NT2/D1 (cell line): Measurements from ENCODE around the gene PKP2.
A peak's percentile ranks its signal among the peaks of the same experiment; 100 is the strongest.

Source experiments
- DNase-seq: peaks from one replicate; pipeline ENCODE4 v3.0.0-alpha.2; 2011; ENCODE audit warnings: low read depth, low spot score
- H3K27me3 ChIP-seq: 2 replicates; pipeline ENCODE4 v1.6.0; 2011; ENCODE audit warnings: mild to moderate bottlenecking; ENCODE audit not compliant: insufficient read length, insufficient read depth
- H3K36me3 ChIP-seq: 2 replicates; pipeline ENCODE4 v1.6.1; 2011; ENCODE audit warnings: mild to moderate bottlenecking, low read length, mixed read lengths; ENCODE audit not compliant: insufficient read depth, insufficient read length
- H3K4me1 ChIP-seq: 2 replicates; pipeline ENCODE4 v1.5.1; 2011; ENCODE audit not compliant: insufficient read depth, insufficient read length
- H3K4me3 ChIP-seq: 2 replicates; pipeline ENCODE4 v1.5.1; 2011; ENCODE audit warnings: low read depth; ENCODE audit not compliant: insufficient read length
- H3K9ac ChIP-seq: 2 replicates; pipeline ENCODE4 v1.6.0; 2011; ENCODE audit warnings: low read depth; ENCODE audit not compliant: insufficient read length
- H3K9me3 ChIP-seq: 2 replicates; pipeline ENCODE4 v1.5.1; 2011; ENCODE audit warnings: mild to moderate bottlenecking, low read length; ENCODE audit not compliant: insufficient read depth
- SUZ12 ChIP-seq: IDR thresholded peaks from 2 replicates; pipeline ENCODE4 v1.6.1; 2011; ENCODE audit not compliant: insufficient read length, insufficient read depth; ENCODE audit errors: extremely low read depth
- YY1 ChIP-seq: IDR thresholded peaks from 2 replicates; pipeline ENCODE4 v1.6.1; 2011; ENCODE audit not compliant: insufficient read length, insufficient read depth
- ZNF274 ChIP-seq: IDR thresholded peaks from 2 replicates; pipeline ENCODE4 v1.6.1; 2011; ENCODE audit warnings: mild to moderate bottlenecking, low read depth, low read length

Gene PKP2

GRCh38 chr12:32920506-32921085, 24.0 kb upstream of the PKP2 start:
- TF ChIP-seq SUZ12, result no peak
- TF ChIP-seq ZNF274, result no peak
- TF ChIP-seq YY1, result no peak
- Histone ChIP-seq H3K27me3 (no peaks in the 10 kb centered on the region), H3K4me3 (no peak overlapping the region), H3K4me1 (no peaks in the 10 kb centered on the region), H3K9ac (no peak overlapping the region), H3K9me3 (no peaks in the 10 kb centered on the region), H3K36me3 (no peaks in the 10 kb centered on the region)
- DNase-seq, result no peak

- peak; percentile 80 for DNase-seq
- no peaks in the 10 kb centered on the region for H3K27me3 ChIP-seq
- no peak overlapping the region for H3K4me3 ChIP-seq
- no peaks in the 10 kb centered on the region for H3K9me3 ChIP-seq
- TF ChIP-seq YY1 (no peak), ZNF274 (no peak), SUZ12 (no peak)
- no peak overlapping the region for H3K9ac ChIP-seq
- no peaks in the 10 kb centered on the region for H3K4me1 ChIP-seq
- no peaks in the 10 kb centered on the region for H3K36me3 ChIP-seq
Measured at GRCh38 chr12:32918890-32919801, 22.6 kb upstream of the PKP2 start.

DNA sequence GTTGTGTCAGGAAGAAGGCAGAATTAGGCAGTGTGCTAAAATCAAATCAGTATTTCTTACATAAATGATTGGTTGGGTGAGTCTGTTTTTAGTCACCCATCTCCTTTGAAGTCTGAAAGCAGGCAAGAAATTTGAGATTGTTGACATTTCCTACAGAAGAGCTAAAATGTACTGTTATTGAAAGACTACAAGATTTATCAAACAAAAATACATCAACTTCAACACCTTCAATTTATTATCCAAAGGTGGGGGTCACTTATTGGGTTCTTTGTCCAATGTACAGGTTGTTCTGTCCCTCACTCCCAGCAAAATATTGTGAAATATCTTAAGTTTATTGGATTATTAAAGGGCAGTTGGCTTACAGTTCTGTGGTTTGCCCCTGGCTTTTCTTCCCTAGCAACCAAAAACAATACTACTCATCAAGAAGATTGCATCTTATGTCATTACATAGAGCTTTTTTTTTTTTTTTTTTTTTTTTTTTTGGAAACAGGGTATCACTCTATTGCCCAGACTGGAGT, 20.6 kb upstream of the PKP2 start:
- Histone ChIP-seq H3K9me3 (no peaks in the 10 kb centered on the region), H3K4me3 (no peak overlapping the region), H3K9ac (no peak overlapping the region), H3K4me1 (no peaks in the 10 kb centered on the region), H3K36me3 (no peaks in the 10 kb centered on the region), H3K27me3 (no peaks in the 10 kb centered on the region)
- no peak for DNase-seq
- TF ChIP-seq YY1, result no peak
- TF ChIP-seq SUZ12, result no peak
- no peak for TF ChIP-seq ZNF274

DNA sequence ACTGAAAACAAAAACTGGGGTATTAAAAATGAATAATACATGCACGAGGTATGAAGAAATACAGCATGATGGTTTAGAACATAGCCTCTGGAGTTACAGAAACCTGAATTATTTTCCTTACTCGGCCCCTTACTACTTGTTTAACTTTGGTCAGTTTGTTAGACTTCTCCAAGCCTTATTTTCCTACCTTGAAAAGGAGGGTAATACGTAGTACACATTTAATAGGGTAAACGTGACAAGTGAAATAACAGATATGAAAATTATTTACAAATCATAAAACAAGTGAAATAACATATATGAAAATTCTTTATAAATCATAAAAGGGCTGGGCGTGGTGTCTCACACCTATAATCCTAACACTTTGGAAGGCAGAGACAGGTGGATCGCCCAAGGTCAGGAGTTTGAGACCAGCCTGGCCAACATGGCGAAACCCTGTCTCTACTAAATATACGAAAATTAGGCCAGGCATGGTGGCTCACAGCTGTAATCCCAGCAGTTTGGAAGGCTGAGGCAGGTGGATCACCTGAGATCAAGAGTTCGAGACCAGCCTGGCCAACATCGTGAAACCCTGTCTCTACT, 11.4 kb upstream of the PKP2 start:
- H3K9ac ChIP-seq, result no peak overlapping the region
- no peak for DNase-seq
- TF ChIP-seq YY1, result no peak
- TF ChIP-seq ZNF274, result no peak
- TF ChIP-seq SUZ12, result no peak
- no peak overlapping the region for H3K4me3 ChIP-seq
- no peaks in the 10 kb centered on the region for H3K9me3 ChIP-seq
- H3K27me3 ChIP-seq, result no peaks in the 10 kb centered on the region
- H3K36me3 ChIP-seq, result no peaks in the 10 kb centered on the region
- H3K4me1 ChIP-seq, result no peaks in the 10 kb centered on the region

GRCh38 chr12:32907166-32907565, 10.6 kb upstream of the PKP2 start:
- Histone ChIP-seq H3K27me3 (no peaks in the 10 kb centered on the region), H3K4me1 (no peaks in the 10 kb centered on the region), H3K4me3 (no peak overlapping the region), H3K9ac (no peak overlapping the region), H3K36me3 (no peaks in the 10 kb centered on the region), H3K9me3 (no peaks in the 10 kb centered on the region)
- no peak for TF ChIP-seq ZNF274
- no peak for TF ChIP-seq YY1
- TF ChIP-seq SUZ12, result no peak
- no peak for DNase-seq

DNA sequence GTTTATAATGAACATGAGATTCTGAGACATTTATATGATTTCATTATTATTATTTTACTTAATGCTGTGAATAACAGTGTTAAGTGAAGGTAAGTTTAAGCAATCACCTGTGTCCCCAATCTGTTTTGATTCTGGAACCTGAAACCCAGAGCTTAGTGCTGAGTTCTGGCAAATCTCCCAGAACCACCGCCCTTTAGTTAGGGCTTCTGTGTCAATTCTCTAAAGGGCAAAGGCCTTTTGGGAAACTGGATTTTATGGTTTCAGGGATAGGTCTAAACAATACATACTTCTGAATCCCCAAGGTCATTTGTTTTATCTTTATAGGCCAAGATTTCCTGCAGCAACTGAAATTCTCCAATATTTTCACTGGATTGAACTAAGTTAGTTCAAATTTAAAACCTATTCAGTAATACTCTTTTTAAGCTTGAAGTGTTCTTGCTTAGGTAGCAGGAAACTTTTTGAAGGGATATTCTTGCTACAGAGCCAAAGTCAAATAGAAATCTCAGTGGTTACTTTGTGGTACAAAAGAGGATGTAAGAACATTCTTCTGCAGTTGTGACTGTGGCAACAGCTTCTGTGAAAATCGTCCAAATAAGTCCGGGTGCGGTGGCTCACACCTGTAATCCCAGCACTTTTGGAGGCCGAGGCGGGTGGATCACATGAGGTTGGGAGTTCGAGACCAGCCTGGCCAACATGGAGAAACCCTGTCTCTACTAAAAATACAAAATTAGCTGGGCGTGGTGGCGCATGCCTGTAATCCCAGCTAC, 10.0 kb upstream of the PKP2 start:
- DNase-seq, result no peak
- Histone ChIP-seq H3K36me3 (no peaks in the 10 kb centered on the region), H3K27me3 (no peaks in the 10 kb centered on the region), H3K4me3 (no peak overlapping the region), H3K9ac (no peak overlapping the region), H3K4me1 (no peaks in the 10 kb centered on the region), H3K9me3 (no peaks in the 10 kb centered on the region)
- TF ChIP-seq ZNF274, result no peak
- no peak for TF ChIP-seq YY1
- no peak for TF ChIP-seq SUZ12
